GM12873 (cell line): ENCODE results near the gene SND1.

ENCODE experiments used
- CTCF ChIP-seq: IDR thresholded peaks from 2 replicates; pipeline ENCODE4 v1.5.1; 2012; ENCODE audit warnings: low read depth, mild to moderate bottlenecking, moderate library complexity, low read length, control low read depth; ENCODE audit not compliant: insufficient read depth; ENCODE audit errors: missing control alignments

The SND1 gene

GRCh38 chr7:127651556-127652332, at the start of gene SND1:
Gene SND1, plus strand, starts transcription at chr7:127652194. Its CDS starts 180 bp downstream, at chr7:127652374.
- no peak for TF ChIP-seq CTCF

- TF ChIP-seq CTCF, result no peak
Measured at GRCh38 chr7:127608446-127608845, 43.5 kb upstream of the SND1 start.

- no peak for TF ChIP-seq CTCF
Measured at GRCh38 chr7:127609297-127609696, 42.7 kb upstream of the SND1 start.

GRCh38 chr7:127612263-127612662, 39.7 kb upstream of the SND1 start:
- no peak for TF ChIP-seq CTCF

- no peak for TF ChIP-seq CTCF
Measured at GRCh38 chr7:127616724-127617123, 35.3 kb upstream of the SND1 start.

GRCh38 chr7:127618042-127618441, 34.0 kb upstream of the SND1 start, which contains the start of gene PAX4:
Gene PAX4, minus strand, starts transcription at chr7:127618142. Its CDS starts 2,214 bp downstream, at chr7:127615928.
- no peak for TF ChIP-seq CTCF

- TF ChIP-seq CTCF, result no peak
Measured at GRCh38 chr7:127618775-127619174, 33.2 kb upstream of the SND1 start.
